Stomach (tissue), 9 donors: ENCODE results near the gene IGF2BP1. TPM values are rescaled to one million over a fixed set of nuclear protein-coding genes. Genes with fewer than 3 reads are reported as not detected.
"Not testable (repeated sequence)": the region's sequence is repeated elsewhere in the genome, so short reads cannot be mapped to it uniquely, and the experiment has no call there.

Experiments used
- DNase-seq, 2 donors: peaks; one replicate each; pipeline versions ENCODE4 v3.0.0 to v3.0.0-alpha.2; 2013 to 2019
- H3K27ac ChIP-seq, 5 donors: fragments of 200-600 bp in 4 of 5; sonication (generic) in 4 of 5; one replicate each; pipeline ENCODE4 v1.5.1; 2013 to 2019; ENCODE audit warnings: mild to moderate bottlenecking in 1 of 5, moderate library complexity in 1 of 5
- H3K27me3 ChIP-seq, 3 donors: fragments of 200-600 bp; sonication (generic); one replicate each; pipeline ENCODE4 v1.5.1; 2017 to 2019; ENCODE audit warnings: mixed run types in 1 of 3
- H3K36me3 ChIP-seq, 4 donors: fragments of 200-600 bp; sonication (generic); 1 replicate in 3 of 4; 2 replicates in 1 of 4; pipeline ENCODE4 v1.5.1; 2016 to 2019
- H3K4me1 ChIP-seq, 4 donors: fragments of 200-600 bp; sonication (generic); one replicate each; pipeline ENCODE4 v1.5.1; 2016 to 2019
- H3K4me3 ChIP-seq, 4 donors: fragments of 200-600 bp; sonication (generic) in 3 of 4; one replicate each; pipeline ENCODE4 v1.5.1; 2016 to 2019; ENCODE audit warnings: mild to moderate bottlenecking in 1 of 4
- H3K9me3 ChIP-seq, 4 donors: fragments of 200-600 bp; sonication (generic); one replicate each; pipeline ENCODE4 v1.5.1; 2016 to 2019
- EP300 ChIP-seq: sonication (generic); formaldehyde crosslinking; IDR thresholded peaks from one replicate; pipeline ENCODE4 v1.6.1; 2017; ENCODE audit warnings: antibody characterized with exemption
- POLR2A ChIP-seq, 4 donors: fragments of 450-650 bp; IDR thresholded peaks; one replicate each; pipeline ENCODE4 v1.6.1; 2016; ENCODE audit warnings: antibody characterized with exemption in 4 of 4, control low read depth in 2 of 4, mild to moderate bottlenecking in 1 of 4, moderate library complexity in 1 of 4
- POLR2AphosphoS5 ChIP-seq, 3 donors: sonication (generic); formaldehyde crosslinking; IDR thresholded peaks; one replicate each; pipeline ENCODE4 v1.6.1; 2016; ENCODE audit warnings: antibody characterized with exemption in 3 of 3
- WGBS, 5 donors: extraction: QIAGEN DNeasy Blood & Tissue Kit in 3 of 5; methylation state at CpG; one replicate each; pipeline versions ENCODE4 v1.1.5 to v1.1.7; 2013 to 2018; 5-methylcytosine and 5-hydroxymethylcytosine counted together
- intact Hi-C: fragments of 100-400 bp; cut with DNase I; formaldehyde crosslinking; loops from one replicate; pipeline ENCODE4 v1.15.1; 2023; ENCODE audit warnings: low total_unique reads
- polyA plus RNA-seq, 3 donors: library from polyadenylated mRNA; stranded (reverse); fragments of 200-250 nt; gene quantifications; one replicate each; pipeline ENCODE4 v1.2.3, GENCODE V29; 2013
- small RNA-seq, 4 donors: library from RNA; depleted of rRNA; stranded (forward); fragments of <200 nt; gene quantifications; one replicate each; pipeline ENCODE3, GENCODE V24; 2016
- total RNA-seq, 5 donors: library from RNA; depleted of rRNA; stranded (reverse); fragments of >200 nt; gene quantifications; one replicate each; pipeline versions ENCODE4 v1.1.0 to v1.2.3, GENCODE V29; 2014 to 2016
- TF ChIP-seq, protein P1 (sequence below), 7 experiments: fragments of 450-650 bp in 4 of 7; fragments of 200-600 bp in 3 of 7; sonication (generic) in 3 of 7; IDR thresholded peaks; one replicate each; pipeline ENCODE4 v1.5.1; 2016 to 2019; ENCODE audit warnings: antibody characterized with exemption in 7 of 7, control low read depth in 2 of 7, mild to moderate bottlenecking in 1 of 7
- donor health status: healthy with polysubstance abuse.
- donor health status: Bipolar disorder and iron deficiency.
- donor health status: healthy.

Gene IGF2BP1
- total and polyA plus RNA-seq, 8 donors = under 0.01 to 1.8 TPM; not detected in 6

GRCh38 chr17:49101054-49101534, 103.9 kb downstream of the IGF2BP1 start:
- peaks cover 0 to 11% (median 4%) of the 10 kb centered on the region in 4 donors for H3K4me1 ChIP-seq
- no peak overlapping the region for H3K4me3 ChIP-seq
- WGBS, 5 donors = 23 to 44% (median 30%) methylated on average over 4 of the region's 4 CpGs
- no peaks in the 10 kb centered on the region for H3K36me3 ChIP-seq
- no peaks in the 10 kb centered on the region for H3K9me3 ChIP-seq
- DNase-seq = peak; percentile 40
- no peak overlapping the region for H3K27ac ChIP-seq
- intact Hi-C loops = no loop called here
- peak in 1 of 3 donors; percentile 40 for TF ChIP-seq POLR2AphosphoS5 (IDR thresholded peaks at IDR 0.05)
- TF ChIP-seq, protein P1, sequence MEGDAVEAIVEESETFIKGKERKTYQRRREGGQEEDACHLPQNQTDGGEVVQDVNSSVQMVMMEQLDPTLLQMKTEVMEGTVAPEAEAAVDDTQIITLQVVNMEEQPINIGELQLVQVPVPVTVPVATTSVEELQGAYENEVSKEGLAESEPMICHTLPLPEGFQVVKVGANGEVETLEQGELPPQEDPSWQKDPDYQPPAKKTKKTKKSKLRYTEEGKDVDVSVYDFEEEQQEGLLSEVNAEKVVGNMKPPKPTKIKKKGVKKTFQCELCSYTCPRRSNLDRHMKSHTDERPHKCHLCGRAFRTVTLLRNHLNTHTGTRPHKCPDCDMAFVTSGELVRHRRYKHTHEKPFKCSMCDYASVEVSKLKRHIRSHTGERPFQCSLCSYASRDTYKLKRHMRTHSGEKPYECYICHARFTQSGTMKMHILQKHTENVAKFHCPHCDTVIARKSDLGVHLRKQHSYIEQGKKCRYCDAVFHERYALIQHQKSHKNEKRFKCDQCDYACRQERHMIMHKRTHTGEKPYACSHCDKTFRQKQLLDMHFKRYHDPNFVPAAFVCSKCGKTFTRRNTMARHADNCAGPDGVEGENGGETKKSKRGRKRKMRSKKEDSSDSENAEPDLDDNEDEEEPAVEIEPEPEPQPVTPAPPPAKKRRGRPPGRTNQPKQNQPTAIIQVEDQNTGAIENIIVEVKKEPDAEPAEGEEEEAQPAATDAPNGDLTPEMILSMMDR (IDR thresholded peaks at IDR 0.05) = no peak
- peaks cover 0 to 17% (median 0%) of the 10 kb centered on the region in 3 donors for H3K27me3 ChIP-seq

DNA sequence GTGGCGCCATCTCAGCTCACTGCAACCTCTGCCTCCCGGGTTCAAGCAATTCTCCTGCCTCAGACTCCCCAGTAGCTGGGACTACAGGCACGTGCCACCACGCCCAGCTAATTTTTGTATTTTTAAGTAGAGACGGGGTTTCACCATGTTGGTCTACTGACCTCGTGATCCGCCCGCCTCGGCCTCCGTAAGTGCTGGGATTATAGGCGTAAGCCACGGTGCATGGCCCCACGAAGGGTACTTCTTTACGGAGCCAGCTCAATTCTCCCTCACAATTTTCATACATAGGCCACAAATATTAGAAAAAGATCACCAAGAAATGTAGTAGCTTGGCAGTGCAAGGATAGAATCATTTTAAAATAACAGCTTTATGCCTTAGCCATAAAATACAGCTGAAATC, 106.2 kb downstream of the IGF2BP1 start:
- H3K4me3 ChIP-seq, DNase-seq, intact Hi-C loops, H3K36me3 ChIP-seq, H3K27ac ChIP-seq, H3K9me3 ChIP-seq: not testable (repeated sequence)
- H3K4me1 ChIP-seq = peaks cover 0 to 28% (median 4%) of the 10 kb centered on the region in 4 donors
- 94 to 97% (median 96%) methylated on average over 14 of the region's 14 CpGs for WGBS, 5 donors
- peaks cover 0 to 22% (median 0%) of the 10 kb centered on the region in 3 donors for H3K27me3 ChIP-seq

- Histone ChIP-seq H3K4me1 (peaks cover 0 to 28% (median 4%) of the 10 kb centered on the region in 4 donors), H3K4me3 (no peak overlapping the region), H3K36me3 (no peaks in the 10 kb centered on the region), H3K27me3 (peaks cover 0 to 11% (median 0%) of the 10 kb centered on the region in 3 donors), H3K9me3 (no peaks in the 10 kb centered on the region), H3K27ac (no peak overlapping the region)
- TF ChIP-seq POLR2A (IDR thresholded peaks at IDR 0.05) = no peak
- TF ChIP-seq POLR2AphosphoS5 (IDR thresholded peaks at IDR 0.05) = no peak
- TF ChIP-seq, protein P1 (IDR thresholded peaks at IDR 0.05) = no peak
- no peak for TF ChIP-seq EP300
- DNase-seq = no peak
- intact Hi-C loops = no loop called here
- WGBS, 5 donors = 76 to 88% (median 87%) methylated on average over 8 of the region's 8 CpGs
Measured at GRCh38 chr17:49104511-49105074, 107.4 kb downstream of the IGF2BP1 start.

Small RNA genes lying within 50 kb of the gene (small RNA-seq; reads per million reads assigned to genes)
- gene RF00017 (0 reads per million in 4 donors), gene RF01210 (0 reads per million in 4 donors), gene RNU1-42P (0 to 0.15 (median 0) reads per million in 4 donors), gene RNU6-826P (0 reads per million in 4 donors)

Other genes starting within 250 kb of the IGF2BP1 start
- gene TTLL6, start 180.2 kb upstream of the IGF2BP1 start, total RNA-seq = 10 to 100 TPM in 1 of 5 donors, 1 to 10 TPM in 2, not detected in 2; 1.5 to 11.0 (median 1.8) TPM
- under 1 TPM in 1 of 3 donors, not detected in 2; 0.48 TPM for gene TTLL6, start 180.2 kb upstream of the IGF2BP1 start, polyA plus RNA-seq
- 100 to 1,000 TPM in 1 of 5 donors, 10 to 100 TPM in 4; 55.4 to 109 (median 72.2) TPM for gene CALCOCO2, start 166.3 kb upstream of the IGF2BP1 start, total RNA-seq
- 10 to 100 TPM; 43.0 to 67.8 (median 58.8) TPM for gene CALCOCO2, start 166.3 kb upstream of the IGF2BP1 start, polyA plus RNA-seq
- gene ATP5MC1, start 104.6 kb upstream of the IGF2BP1 start, total RNA-seq = 100 to 1,000 TPM in 3 of 5 donors, 10 to 100 TPM in 2; 19.4 to 298 (median 140) TPM
- 100 to 1,000 TPM; 247 to 449 (median 337) TPM for gene ATP5MC1, start 104.6 kb upstream of the IGF2BP1 start, polyA plus RNA-seq
- 10 to 100 TPM; 28.1 to 55.6 (median 36.2) TPM for gene UBE2Z, start 89.0 kb upstream of the IGF2BP1 start, total RNA-seq
- 10 to 100 TPM; 30.2 to 43.4 (median 38.8) TPM for gene UBE2Z, start 89.0 kb upstream of the IGF2BP1 start, polyA plus RNA-seq
- gene SNF8, start 52.5 kb upstream of the IGF2BP1 start, total RNA-seq = 10 to 100 TPM; 18.7 to 53.6 (median 41.3) TPM
- gene SNF8, start 52.5 kb upstream of the IGF2BP1 start, polyA plus RNA-seq = 100 to 1,000 TPM; 145 to 160 (median 149) TPM
- gene GIP, start 28.8 kb upstream of the IGF2BP1 start, total RNA-seq = not detected
- gene GIP, start 28.8 kb upstream of the IGF2BP1 start, polyA plus RNA-seq = under 1 TPM in 1 of 3 donors, not detected in 2; 0.56 TPM
- 10 to 100 TPM in 1 of 5 donors, 1 to 10 TPM in 3, not detected in 1; 1.1 to 41.7 (median 5.3) TPM for gene B4GALNT2, start 135.4 kb downstream of the IGF2BP1 start, total RNA-seq
- 1 to 10 TPM; 1.4 to 2.2 (median 1.4) TPM for gene B4GALNT2, start 135.4 kb downstream of the IGF2BP1 start, polyA plus RNA-seq
- 100 to 1,000 TPM in 1 of 5 donors, 1 to 10 TPM in 2, not detected in 2; 1.6 to 134 (median 1.7) TPM for gene GNGT2, start 213.2 kb downstream of the IGF2BP1 start, total RNA-seq
- 1 to 10 TPM; 2.7 to 2.9 (median 2.9) TPM for gene GNGT2, start 213.2 kb downstream of the IGF2BP1 start, polyA plus RNA-seq
- 10 to 100 TPM in 2 of 5 donors, 1 to 10 TPM in 3; 1.3 to 72.4 (median 3.1) TPM for gene ABI3, start 213.3 kb downstream of the IGF2BP1 start, total RNA-seq
- 1 to 10 TPM; 4.1 to 9.9 (median 9.5) TPM for gene ABI3, start 213.3 kb downstream of the IGF2BP1 start, polyA plus RNA-seq
- gene PHOSPHO1, start 233.4 kb downstream of the IGF2BP1 start, total RNA-seq = 1 to 10 TPM in 2 of 5 donors, not detected in 3; 1.7 to 7.7 TPM
- under 1 TPM in 1 of 3 donors, not detected in 2; 0.35 TPM for gene PHOSPHO1, start 233.4 kb downstream of the IGF2BP1 start, polyA plus RNA-seq